ENCODE data around the gene PTPRM.

The PTPRM gene

DNA sequence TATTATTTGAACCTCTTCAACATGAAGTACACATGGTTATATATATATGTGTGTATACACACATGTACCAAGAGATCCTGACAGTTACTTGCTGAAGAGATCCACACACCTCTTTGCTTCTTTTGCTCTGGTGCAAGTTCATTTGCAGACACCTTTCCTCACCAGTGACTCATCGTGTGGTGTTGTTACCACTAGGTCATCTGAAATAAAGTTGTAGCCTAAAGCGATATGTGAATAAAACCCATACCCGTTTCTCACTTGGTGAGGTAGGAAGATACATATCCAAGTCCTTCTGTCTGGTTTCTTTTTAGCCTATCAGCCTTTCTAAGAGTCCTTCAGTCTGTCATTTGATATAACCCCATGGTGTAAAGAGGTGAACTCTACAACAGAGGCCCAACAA lies 662.7 kb downstream of the PTPRM start:
- Histone ChIP-seq H3K4me2 (ENCODE audit: low read length, poor library complexity, severe bottlenecking) (no peak overlapping the region), H2AK5ac (ENCODE audit: low read length, severe bottlenecking) (no peak overlapping the region), H2AFZ (ENCODE audit: low read depth, low read length) (no peak overlapping the region), H3K14ac (ENCODE audit: low read length in 2 of 2) (no peak overlapping the region), H3K9ac (ENCODE audit: low read length) (no peak overlapping the region), H3K27ac (ENCODE audit: low read length, poor library complexity, severe bottlenecking) (no peak overlapping the region), H2BK120ac (ENCODE audit: low read depth, low read length) (no peak overlapping the region), H3K36me3 (ENCODE audit: control insufficient read depth in 1 of 2, insufficient read depth in 2 of 2, low read depth in 1 of 2, low read length in 2 of 2) (peaks cover 0 to 7% of the 10 kb centered on the region in 2 experiments), H4K91ac (ENCODE audit: low read length) (no peak overlapping the region), H3K4ac (ENCODE audit: low read depth in 1 of 2, low read length in 2 of 2) (no peak overlapping the region), H3K9me3 (ENCODE audit: control insufficient read depth, low read length) (peaks cover 4% of the 10 kb centered on the region), H3K4me3 (ENCODE audit: insufficient read depth in 1 of 2, low read depth in 1 of 2, low read length in 2 of 2) (no peak overlapping the region), H3K79me1 (replicated peaks; ENCODE audit: low read length, poor library complexity, severe bottlenecking) (peaks cover 6% of the 10 kb centered on the region), H2BK15ac (ENCODE audit: low read depth, poor library complexity, severe bottlenecking) (no peak overlapping the region), H3K18ac (ENCODE audit: low read depth in 1 of 2, low read length in 2 of 2) (no peak overlapping the region), H4K8ac (ENCODE audit: low read length) (no peak overlapping the region), H2BK12ac (ENCODE audit: low read length in 2 of 2) (no peak overlapping the region), H3K4me1 (ENCODE audit: control insufficient read depth, insufficient read depth, low read depth, low read length) (no peaks in the 10 kb centered on the region), H2BK5ac (ENCODE audit: low read depth, low read length, poor library complexity, severe bottlenecking) (no peak overlapping the region), H3K23ac (ENCODE audit: low read length in 2 of 2) (no peak overlapping the region), H3K27me3 (ENCODE audit: control insufficient read depth in 1 of 2, insufficient read depth in 1 of 2, low read length in 2 of 2) (no peaks in the 10 kb centered on the region)
- WGBS, result no CpG with 5 or more reads among the region's 3 CpGs
- DNase-seq, result peak; percentile 11

DNA sequence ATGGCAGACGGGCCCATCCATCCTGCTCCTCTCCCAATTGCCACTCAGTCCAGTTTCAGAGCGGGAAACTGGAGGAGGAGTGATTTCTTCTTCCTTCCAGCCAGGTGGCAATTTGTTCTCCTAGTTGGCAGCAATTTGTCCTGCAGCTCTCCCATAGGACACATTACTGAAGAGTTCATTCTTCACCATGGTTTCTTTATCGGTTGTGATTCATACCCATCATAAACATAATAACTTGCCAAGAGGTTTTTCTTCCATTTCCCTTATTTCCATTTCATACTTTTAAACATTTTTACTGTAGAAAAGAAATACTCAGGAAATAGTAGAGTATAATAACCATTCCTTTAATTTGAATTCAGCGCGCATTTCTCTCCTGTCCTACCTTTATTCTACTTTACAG lies 664.2 kb downstream of the PTPRM start:
- no peak overlapping the region for H4K91ac ChIP-seq (ENCODE audit: low read length)
- H2BK12ac ChIP-seq (ENCODE audit: low read length in 2 of 2), result no peak overlapping the region
- H3K9ac ChIP-seq (ENCODE audit: low read length), result no peak overlapping the region
- no peak overlapping the region for H3K4ac ChIP-seq (ENCODE audit: low read depth in 1 of 2, low read length in 2 of 2)
- H3K36me3 ChIP-seq (ENCODE audit: control insufficient read depth in 1 of 2, insufficient read depth in 2 of 2, low read depth in 1 of 2, low read length in 2 of 2), result peaks cover 0 to 5% of the 10 kb centered on the region in 2 experiments
- no peaks in the 10 kb centered on the region for H3K27me3 ChIP-seq (ENCODE audit: control insufficient read depth in 1 of 2, insufficient read depth in 1 of 2, low read length in 2 of 2)
- no peak for DNase-seq
- no peaks in the 10 kb centered on the region for H3K4me1 ChIP-seq (ENCODE audit: control insufficient read depth, insufficient read depth, low read depth, low read length)
- WGBS, result 99% methylated on average over 3 of the region's 5 CpGs
- no peaks in the 10 kb centered on the region for H3K9me3 ChIP-seq (ENCODE audit: control insufficient read depth, low read length)
- no peak overlapping the region for H3K4me3 ChIP-seq (ENCODE audit: insufficient read depth in 1 of 2, low read depth in 1 of 2, low read length in 2 of 2)
- no peak overlapping the region for H2BK5ac ChIP-seq (ENCODE audit: low read depth, low read length, poor library complexity, severe bottlenecking)
- no peak overlapping the region for H3K14ac ChIP-seq (ENCODE audit: low read length in 2 of 2)
- no peak overlapping the region for H3K23ac ChIP-seq (ENCODE audit: low read length in 2 of 2)
- H2AK5ac ChIP-seq (ENCODE audit: low read length, severe bottlenecking), result no peak overlapping the region
- H2AFZ ChIP-seq (ENCODE audit: low read depth, low read length), result no peak overlapping the region
- no peak overlapping the region for H2BK120ac ChIP-seq (ENCODE audit: low read depth, low read length)
- no peak overlapping the region for H2BK15ac ChIP-seq (ENCODE audit: low read depth, poor library complexity, severe bottlenecking)
- no peak overlapping the region for H3K18ac ChIP-seq (ENCODE audit: low read depth in 1 of 2, low read length in 2 of 2)
- peaks cover 3% of the 10 kb centered on the region for H3K79me1 ChIP-seq (replicated peaks; ENCODE audit: low read length, poor library complexity, severe bottlenecking)
- no peak overlapping the region for H4K8ac ChIP-seq (ENCODE audit: low read length)
- H3K27ac ChIP-seq (ENCODE audit: low read length, poor library complexity, severe bottlenecking), result no peak overlapping the region
- no peak overlapping the region for H3K4me2 ChIP-seq (ENCODE audit: low read length, poor library complexity, severe bottlenecking)

GRCh38 chr18:8232791-8233190 lies 665.7 kb downstream of the PTPRM start:
- H3K23ac ChIP-seq (ENCODE audit: low read length in 2 of 2), result no peak overlapping the region
- H3K4me2 ChIP-seq (ENCODE audit: low read length, poor library complexity, severe bottlenecking), result no peak overlapping the region
- H3K36me3 ChIP-seq (ENCODE audit: control insufficient read depth in 1 of 2, insufficient read depth in 2 of 2, low read depth in 1 of 2, low read length in 2 of 2), result peaks cover 0 to 5% of the 10 kb centered on the region in 2 experiments
- no peak overlapping the region for H2BK15ac ChIP-seq (ENCODE audit: low read depth, poor library complexity, severe bottlenecking)
- no peak overlapping the region for H3K4ac ChIP-seq (ENCODE audit: low read depth in 1 of 2, low read length in 2 of 2)
- DNase-seq, result no peak
- no peak overlapping the region for H3K14ac ChIP-seq (ENCODE audit: low read length in 2 of 2)
- H2BK12ac ChIP-seq (ENCODE audit: low read length in 2 of 2), result no peak overlapping the region
- H3K4me1 ChIP-seq (ENCODE audit: control insufficient read depth, insufficient read depth, low read depth, low read length), result no peaks in the 10 kb centered on the region
- H3K9me3 ChIP-seq (ENCODE audit: control insufficient read depth, low read length), result no peaks in the 10 kb centered on the region
- no peak overlapping the region for H2AFZ ChIP-seq (ENCODE audit: low read depth, low read length)
- no peak overlapping the region for H2BK120ac ChIP-seq (ENCODE audit: low read depth, low read length)
- WGBS, result 55% methylated on average over 4 of the region's 4 CpGs
- no peak overlapping the region for H3K9ac ChIP-seq (ENCODE audit: low read length)
- no peak overlapping the region for H3K18ac ChIP-seq (ENCODE audit: low read depth in 1 of 2, low read length in 2 of 2)
- no peak overlapping the region for H4K8ac ChIP-seq (ENCODE audit: low read length)
- H2AK5ac ChIP-seq (ENCODE audit: low read length, severe bottlenecking), result no peak overlapping the region
- H3K79me1 ChIP-seq (replicated peaks; ENCODE audit: low read length, poor library complexity, severe bottlenecking), result peaks cover 6% of the 10 kb centered on the region
- H4K91ac ChIP-seq (ENCODE audit: low read length), result no peak overlapping the region
- no peak overlapping the region for H2BK5ac ChIP-seq (ENCODE audit: low read depth, low read length, poor library complexity, severe bottlenecking)
- H3K4me3 ChIP-seq (ENCODE audit: insufficient read depth in 1 of 2, low read depth in 1 of 2, low read length in 2 of 2), result no peak overlapping the region
- H3K27ac ChIP-seq (ENCODE audit: low read length, poor library complexity, severe bottlenecking), result no peak overlapping the region
- no peaks in the 10 kb centered on the region for H3K27me3 ChIP-seq (ENCODE audit: control insufficient read depth in 1 of 2, insufficient read depth in 1 of 2, low read length in 2 of 2)

DNA sequence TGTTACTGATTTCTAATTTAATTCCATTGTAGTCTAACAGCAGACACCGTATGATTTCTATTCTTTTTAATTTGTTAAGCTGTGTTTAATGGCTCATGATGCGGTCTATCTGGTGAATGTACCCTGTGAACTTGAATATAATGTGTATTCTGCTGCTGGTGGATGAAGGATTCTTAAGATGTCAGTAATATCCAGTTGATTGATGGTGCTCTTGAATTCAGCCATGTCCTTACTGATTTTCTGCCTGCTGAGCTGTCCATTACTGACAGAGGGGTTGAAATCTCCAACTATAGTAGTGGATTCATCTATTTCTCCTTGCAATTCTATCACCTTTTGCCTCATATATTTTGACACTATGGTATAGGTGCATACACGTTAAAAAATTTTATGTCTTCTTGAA lies 668.8 kb downstream of the PTPRM start:
- no peak overlapping the region for H2BK5ac ChIP-seq (ENCODE audit: low read depth, low read length, poor library complexity, severe bottlenecking)

More for the DNA sequence above, 668.8 kb downstream of the PTPRM start:
- Histone ChIP-seq H3K14ac (ENCODE audit: low read length in 2 of 2) (no peak overlapping the region), H3K9ac (ENCODE audit: low read length) (no peak overlapping the region), H2BK120ac (ENCODE audit: low read depth, low read length) (no peak overlapping the region), H3K4me2 (ENCODE audit: low read length, poor library complexity, severe bottlenecking) (no peak overlapping the region), H2BK12ac (ENCODE audit: low read length in 2 of 2) (no peak overlapping the region), H4K91ac (ENCODE audit: low read length) (no peak overlapping the region), H2BK15ac (ENCODE audit: low read depth, poor library complexity, severe bottlenecking) (no peak overlapping the region), H3K23ac (ENCODE audit: low read length in 2 of 2) (no peak overlapping the region), H4K8ac (ENCODE audit: low read length) (no peak overlapping the region), H3K36me3 (ENCODE audit: control insufficient read depth in 1 of 2, insufficient read depth in 2 of 2, low read depth in 1 of 2, low read length in 2 of 2) (peaks cover 0 to 5% of the 10 kb centered on the region in 2 experiments), H2AFZ (ENCODE audit: low read depth, low read length) (no peak overlapping the region), H3K4me1 (ENCODE audit: control insufficient read depth, insufficient read depth, low read depth, low read length) (no peaks in the 10 kb centered on the region), H3K18ac (ENCODE audit: low read depth in 1 of 2, low read length in 2 of 2) (no peak overlapping the region), H3K27ac (ENCODE audit: low read length, poor library complexity, severe bottlenecking) (no peak overlapping the region), H3K79me1 (replicated peaks; ENCODE audit: low read length, poor library complexity, severe bottlenecking) (peaks cover 6% of the 10 kb centered on the region), H3K4ac (ENCODE audit: low read depth in 1 of 2, low read length in 2 of 2) (no peak overlapping the region), H3K4me3 (ENCODE audit: insufficient read depth in 1 of 2, low read depth in 1 of 2, low read length in 2 of 2) (no peak overlapping the region), H3K27me3 (ENCODE audit: control insufficient read depth in 1 of 2, insufficient read depth in 1 of 2, low read length in 2 of 2) (no peaks in the 10 kb centered on the region), H3K9me3 (ENCODE audit: control insufficient read depth, low read length) (no peaks in the 10 kb centered on the region), H2AK5ac (ENCODE audit: low read length, severe bottlenecking) (no peak overlapping the region)
- DNase-seq, result no peak
- 97% methylated on average over 2 of the region's 3 CpGs for WGBS

Measured in mesenchymal stem cell (in vitro differentiated cells and primary cell).